Measurements from ENCODE around the gene GATA6.
"Not testable (repeated sequence)": the region's sequence is repeated elsewhere in the genome, so short reads cannot be mapped to it uniquely, and the experiment has no call there.

GATA6 gene

DNA sequence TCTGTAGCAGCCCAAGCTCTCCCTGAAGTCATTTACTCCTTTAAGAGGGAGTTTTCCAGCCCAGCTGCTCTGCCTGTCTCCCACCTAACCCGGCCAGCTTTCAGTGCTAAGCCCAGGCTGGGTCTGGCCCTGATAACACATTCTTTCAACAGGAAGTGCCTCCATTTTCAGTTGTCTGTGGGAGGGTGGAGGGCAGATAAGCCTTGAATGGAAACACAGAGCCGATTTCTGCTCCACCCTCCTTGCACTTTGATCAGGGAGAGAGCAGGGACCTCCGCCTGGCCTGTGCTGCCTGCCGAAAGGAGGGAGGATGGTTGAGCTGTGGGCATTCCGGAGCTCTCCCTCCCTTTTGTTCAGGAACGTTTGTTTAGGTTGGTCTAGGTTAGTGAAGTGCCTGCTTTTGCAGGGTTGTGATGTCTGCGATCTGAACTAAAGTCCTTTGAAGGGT lies 24.8 kb downstream of the GATA6 start:
- DNase-seq (ENCODE audit: low read depth): no peak
- TF ChIP-seq CTCF (IDR thresholded peaks at IDR 0.05; ENCODE audit: low read depth, low read length) (no peak), MYC (IDR thresholded peaks at IDR 0.05; ENCODE audit: low read depth, low read length) (no peak), POLR2A (IDR thresholded peaks at IDR 0.05; ENCODE audit: extremely low read depth, insufficient read length) (no peak)
- TF ChIP-seq, protein P1, sequence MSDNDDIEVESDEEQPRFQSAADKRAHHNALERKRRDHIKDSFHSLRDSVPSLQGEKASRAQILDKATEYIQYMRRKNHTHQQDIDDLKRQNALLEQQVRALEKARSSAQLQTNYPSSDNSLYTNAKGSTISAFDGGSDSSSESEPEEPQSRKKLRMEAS (IDR thresholded peaks at IDR 0.05; ENCODE audit: low read depth, low read length): no peak
- H3K4me3 ChIP-seq (ENCODE audit: low read depth, low read length): no peak overlapping the region

- DNase-seq (ENCODE audit: low read depth): no peak
- H3K4me3 ChIP-seq (ENCODE audit: low read depth, low read length): no peak overlapping the region
- TF ChIP-seq, protein P1 (IDR thresholded peaks at IDR 0.05; ENCODE audit: low read depth, low read length): no peak
- no peak for TF ChIP-seq CTCF (IDR thresholded peaks at IDR 0.05; ENCODE audit: low read depth, low read length)
- TF ChIP-seq POLR2A (IDR thresholded peaks at IDR 0.05; ENCODE audit: extremely low read depth, insufficient read length): no peak
- TF ChIP-seq MYC (IDR thresholded peaks at IDR 0.05; ENCODE audit: low read depth, low read length): no peak
These were observed 25.7 kb downstream of the GATA6 start for GRCh38 chr18:22195052-22195451.

DNA sequence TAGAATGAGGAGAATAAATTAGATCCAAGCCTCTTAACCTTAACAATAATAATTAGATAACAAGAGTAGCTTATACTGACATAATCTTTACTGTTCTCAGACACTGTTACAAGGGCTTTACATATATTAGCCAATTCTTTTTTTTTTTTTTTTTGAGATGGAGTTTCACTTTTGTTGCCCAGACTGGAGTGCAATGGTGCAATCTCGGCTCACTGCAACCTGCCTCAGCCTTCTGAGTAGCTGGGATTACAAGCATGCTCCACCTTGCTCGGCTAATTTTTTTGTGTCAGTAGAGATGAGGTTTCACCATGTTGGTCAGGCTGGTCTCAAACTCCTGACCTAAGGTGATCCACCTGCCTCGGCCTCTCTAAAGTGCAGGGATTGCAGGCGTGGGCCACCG lies 27.6 kb downstream of the GATA6 start:
- DNase-seq (ENCODE audit: low read depth); H3K4me3 ChIP-seq (ENCODE audit: low read depth, low read length): not testable (repeated sequence)

DNA sequence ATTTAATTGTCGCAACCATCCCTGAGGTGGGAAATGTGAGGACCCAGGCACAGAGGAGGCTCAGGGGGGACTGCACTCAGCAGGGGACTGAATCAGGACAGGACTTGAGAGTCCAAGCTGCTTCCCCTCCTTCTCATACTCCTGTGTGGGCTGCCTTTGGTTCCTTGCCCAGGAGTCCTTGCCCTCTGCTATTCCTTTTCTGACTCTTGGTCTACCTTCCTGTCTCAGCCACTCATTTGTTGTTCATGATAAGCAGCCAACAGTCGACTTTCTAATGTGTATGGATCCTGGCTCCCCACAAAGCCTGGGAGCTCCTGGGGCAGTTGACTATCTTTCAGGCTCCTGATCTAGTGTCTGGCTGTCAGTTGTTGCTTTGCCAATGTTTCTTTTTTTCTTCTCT lies 28.3 kb downstream of the GATA6 start:
- TF ChIP-seq CTCF (IDR thresholded peaks at IDR 0.05; ENCODE audit: low read depth, low read length) (no peak), MYC (IDR thresholded peaks at IDR 0.05; ENCODE audit: low read depth, low read length) (no peak), POLR2A (IDR thresholded peaks at IDR 0.05; ENCODE audit: extremely low read depth, insufficient read length) (no peak)
- TF ChIP-seq, protein P1 (IDR thresholded peaks at IDR 0.05; ENCODE audit: low read depth, low read length): no peak
- DNase-seq (ENCODE audit: low read depth): no peak
- H3K4me3 ChIP-seq (ENCODE audit: low read depth, low read length): no peak overlapping the region

DNA sequence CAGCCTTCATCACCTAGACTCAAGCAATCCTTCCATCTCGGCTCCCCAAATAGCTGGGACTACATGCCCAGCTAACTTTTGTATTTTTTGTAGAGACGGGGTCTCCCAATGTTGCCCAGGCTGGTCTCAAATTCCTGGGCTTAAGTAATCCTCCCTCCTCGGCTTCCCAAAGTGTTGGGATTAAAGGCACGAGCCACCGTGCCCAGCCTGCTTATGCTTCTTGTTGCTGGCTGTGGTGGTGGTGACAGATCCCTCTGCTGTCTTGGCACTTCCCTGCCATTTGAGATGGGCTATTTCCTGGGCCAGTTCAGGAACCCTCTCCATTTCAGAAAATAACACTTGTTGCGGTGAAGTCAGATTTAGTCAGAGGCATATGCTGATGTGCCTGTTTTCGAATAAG lies 28.8 kb downstream of the GATA6 start:
- TF ChIP-seq MYC (IDR thresholded peaks at IDR 0.05; ENCODE audit: low read depth, low read length): no peak
- no peak for TF ChIP-seq POLR2A (IDR thresholded peaks at IDR 0.05; ENCODE audit: extremely low read depth, insufficient read length)
- no peak for TF ChIP-seq CTCF (IDR thresholded peaks at IDR 0.05; ENCODE audit: low read depth, low read length)
- TF ChIP-seq, protein P1 (IDR thresholded peaks at IDR 0.05; ENCODE audit: low read depth, low read length): no peak
- no peak for DNase-seq (ENCODE audit: low read depth)
- H3K4me3 ChIP-seq (ENCODE audit: low read depth, low read length): no peak overlapping the region

GRCh38 chr18:22199005-22199404 lies 29.6 kb downstream of the GATA6 start:
- no peak for DNase-seq (ENCODE audit: low read depth)
- no peak for TF ChIP-seq CTCF (IDR thresholded peaks at IDR 0.05; ENCODE audit: low read depth, low read length)
- TF ChIP-seq, protein P1 (IDR thresholded peaks at IDR 0.05; ENCODE audit: low read depth, low read length): no peak
- TF ChIP-seq POLR2A (IDR thresholded peaks at IDR 0.05; ENCODE audit: extremely low read depth, insufficient read length): no peak
- no peak for TF ChIP-seq MYC (IDR thresholded peaks at IDR 0.05; ENCODE audit: low read depth, low read length)
- no peak overlapping the region for H3K4me3 ChIP-seq (ENCODE audit: low read depth, low read length)
